Common myeloid progenitor, CD34-positive (primary cell): Measurements from ENCODE around the gene CD6.

Experiments used
- CTCF ChIA-PET: fragments of 350-600 bp; sonication (Branson Sonifier 250); formaldehyde crosslinking; loops from one replicate; lab custom pipeline; 2021; ENCODE audit warnings: antibody characterized with exemption; lab: Charles Lee
- POLR2A ChIA-PET: fragments of 350-600 bp; sonication (Branson Sonifier 250); formaldehyde crosslinking; loops from one replicate; lab custom pipeline; 2021; ENCODE audit warnings: antibody characterized with exemption; lab: Charles Lee
- DNase-seq, 3 donors: peaks; one replicate each; pipeline versions ENCODE4 v3.0.0 to v3.0.0-alpha.2; 2013
- H3K27ac ChIP-seq, 2 experiments: 1 replicate in 1 of 2; 2 replicates in 1 of 2; pipeline ENCODE4 v1.7.0; 2013; ENCODE audit warnings: inconsistent platforms in 2 of 2, low read length in 2 of 2, mild to moderate bottlenecking in 2 of 2, low read depth in 1 of 2, moderate library complexity in 1 of 2; ENCODE audit not compliant: severe bottlenecking in 2 of 2, insufficient read depth in 1 of 2, poor library complexity in 1 of 2
- H3K27me3 ChIP-seq, 5 experiments: replicated peaks in 2 of 5; 1 replicate in 3 of 5; 2 replicates in 2 of 5; pipeline versions ENCODE4 v1.6.1 to v1.7.0; 2013; ENCODE audit warnings: low read length in 4 of 5, mild to moderate bottlenecking in 2 of 5, moderate library complexity in 2 of 5, inconsistent platforms in 1 of 5; ENCODE audit not compliant: insufficient read depth in 5 of 5, control insufficient read depth in 4 of 5
- H3K36me3 ChIP-seq, 4 experiments: 1 replicate in 2 of 4; 2 replicates in 2 of 4; pipeline versions ENCODE4 v1.6.1 to v1.7.0; 2013; ENCODE audit warnings: low read length in 3 of 4, control low read depth in 1 of 4, mild to moderate bottlenecking in 1 of 4; ENCODE audit not compliant: control insufficient read depth in 4 of 4, insufficient read depth in 4 of 4
- H3K4me1 ChIP-seq, 4 experiments: 1 replicate in 3 of 4; 2 replicates in 1 of 4; pipeline versions ENCODE4 v1.6.1 to v1.7.1; 2013; ENCODE audit warnings: low read length in 3 of 4, mild to moderate bottlenecking in 3 of 4, control low read depth in 1 of 4, inconsistent platforms in 1 of 4, moderate library complexity in 1 of 4; ENCODE audit not compliant: control insufficient read depth in 4 of 4, insufficient read depth in 4 of 4; ENCODE audit errors: control extremely low read depth in 1 of 4
- H3K4me3 ChIP-seq, 7 experiments: 1 replicate in 4 of 7; 2 replicates in 3 of 7; pipeline versions ENCODE4 v1.5.1 to v1.7.0; 2013; ENCODE audit warnings: mild to moderate bottlenecking in 7 of 7, low read length in 6 of 7, moderate library complexity in 6 of 7, inconsistent platforms in 2 of 7, low read depth in 2 of 7, control low read depth in 1 of 7; ENCODE audit not compliant: insufficient read depth in 4 of 7, control insufficient read depth in 1 of 7; ENCODE audit errors: extremely low read depth in 1 of 7
- H3K9me3 ChIP-seq, 5 experiments: 1 replicate in 4 of 5; 2 replicates in 1 of 5; pipeline versions ENCODE4 v1.6.1 to v1.7.1; 2013; ENCODE audit warnings: low read length in 4 of 5, mild to moderate bottlenecking in 2 of 5, inconsistent platforms in 1 of 5, low read depth in 1 of 5, moderate library complexity in 1 of 5; ENCODE audit not compliant: control insufficient read depth in 4 of 5, insufficient read depth in 2 of 5; ENCODE audit errors: control extremely low read depth in 1 of 5
- WGBS: methylation state at CpG from one replicate; pipeline ENCODE4 v1.1.5; 2013; ENCODE audit not compliant: insufficient coverage; 5-methylcytosine and 5-hydroxymethylcytosine counted together

CD6 gene

DNA sequence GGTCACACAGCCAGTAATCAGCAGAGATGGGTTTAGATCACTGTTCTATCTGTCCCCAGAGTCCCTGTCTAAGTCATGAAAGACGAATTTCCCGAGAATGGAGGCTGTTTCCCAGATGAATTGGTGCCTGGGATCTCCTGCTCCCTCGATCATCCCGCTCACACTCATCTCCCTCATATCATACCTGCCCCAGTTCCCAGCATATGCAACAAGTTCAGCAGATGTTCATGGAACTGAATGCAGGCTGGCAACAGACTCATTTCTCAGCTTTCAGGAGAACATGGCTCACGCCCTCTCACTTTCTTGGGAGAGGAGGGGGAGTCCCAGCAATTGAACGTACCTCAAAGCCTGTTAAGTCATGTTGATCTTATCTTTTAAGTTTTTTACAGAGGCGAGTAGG is 22.1 kb downstream of the CD6 start:
- no peaks in the 10 kb centered on the region for H3K9me3 ChIP-seq
- H3K36me3 ChIP-seq = no peaks in the 10 kb centered on the region
- WGBS = 67% methylated on average over 7 of the region's 7 CpGs
- DNase-seq = no peak
- H3K4me3 ChIP-seq = no peak overlapping the region
- ChIA-PET POLR2A (no interaction called here), CTCF (interaction anchor here (1.7 kb wide), 1 partner anchor 10 kb away, joined by 7 read pairs; no protein-coding TSS in a partner anchor)
- H3K4me1 ChIP-seq = peaks cover 0 to 20% (median 2%) of the 10 kb centered on the region in 4 experiments
- no peak overlapping the region for H3K27ac ChIP-seq
- H3K27me3 ChIP-seq = no peaks in the 10 kb centered on the region

DNA sequence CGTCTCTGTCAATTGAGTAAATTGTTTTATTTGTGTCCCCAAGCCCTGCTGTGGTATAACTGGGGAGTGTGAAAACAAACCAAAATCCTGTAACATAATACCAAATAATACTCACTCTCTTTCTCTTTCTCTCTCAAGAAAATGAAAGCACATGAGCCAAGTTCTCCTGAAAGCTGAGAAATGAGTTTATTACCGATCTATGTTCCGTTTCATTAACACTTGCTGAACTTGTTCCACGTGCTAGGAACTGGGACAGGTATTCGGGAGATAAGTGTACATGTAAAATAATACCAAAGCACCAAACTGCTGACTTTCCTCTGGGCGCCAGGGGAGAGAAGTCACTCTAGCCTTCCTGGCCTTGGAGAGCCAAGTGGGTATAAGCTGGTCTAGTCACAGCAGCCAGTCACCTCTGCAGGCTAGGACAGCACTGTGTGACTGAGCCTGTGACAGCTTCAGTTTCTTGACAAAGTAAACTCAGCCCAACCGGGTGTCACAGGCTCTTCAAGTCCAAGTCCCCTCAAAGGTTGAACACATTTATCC is 23.1 kb downstream of the CD6 start:
- no peak overlapping the region for H3K27ac ChIP-seq
- H3K9me3 ChIP-seq = no peaks in the 10 kb centered on the region
- H3K36me3 ChIP-seq = no peaks in the 10 kb centered on the region
- H3K27me3 ChIP-seq = no peaks in the 10 kb centered on the region
- H3K4me1 ChIP-seq = peaks cover 0 to 20% (median 2%) of the 10 kb centered on the region in 4 experiments
- H3K4me3 ChIP-seq = no peak overlapping the region
- no peak for DNase-seq
- 95% methylated on average over 4 of the region's 7 CpGs for WGBS
- ChIA-PET CTCF (interaction anchor here (1.5 kb wide), 1 partner anchor 26 kb away, joined by 4 read pairs; no protein-coding TSS in a partner anchor), POLR2A (no interaction called here)

DNA sequence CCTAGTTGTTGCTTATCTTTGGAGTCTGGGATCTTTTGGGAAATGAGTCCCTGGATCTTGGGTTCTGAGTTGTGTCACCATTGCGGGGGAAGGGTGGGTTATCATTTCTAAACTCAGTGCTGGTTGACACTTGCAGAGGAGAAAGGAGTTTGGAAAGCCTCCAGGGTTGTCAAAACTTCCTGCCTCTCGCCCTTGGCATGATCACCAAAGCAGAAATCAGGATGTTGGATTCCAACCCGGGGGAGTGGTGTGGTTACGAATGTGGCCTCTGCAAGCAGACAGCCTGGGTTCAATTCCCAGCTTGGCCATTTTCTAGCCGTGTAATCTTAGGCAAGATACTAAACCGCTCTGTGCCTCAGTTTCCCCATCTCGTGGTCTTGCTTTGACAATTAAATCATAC is 24.3 kb downstream of the CD6 start:
- no peak for DNase-seq
- ChIA-PET POLR2A (no interaction called here), CTCF (no interaction called here)
- Histone ChIP-seq H3K4me1 (peaks cover 0 to 20% (median 2%) of the 10 kb centered on the region in 4 experiments), H3K27ac (no peak overlapping the region), H3K9me3 (no peaks in the 10 kb centered on the region), H3K27me3 (no peaks in the 10 kb centered on the region), H3K4me3 (no peak overlapping the region), H3K36me3 (no peaks in the 10 kb centered on the region)
- WGBS = 38% methylated on average over 7 of the region's 7 CpGs

DNA sequence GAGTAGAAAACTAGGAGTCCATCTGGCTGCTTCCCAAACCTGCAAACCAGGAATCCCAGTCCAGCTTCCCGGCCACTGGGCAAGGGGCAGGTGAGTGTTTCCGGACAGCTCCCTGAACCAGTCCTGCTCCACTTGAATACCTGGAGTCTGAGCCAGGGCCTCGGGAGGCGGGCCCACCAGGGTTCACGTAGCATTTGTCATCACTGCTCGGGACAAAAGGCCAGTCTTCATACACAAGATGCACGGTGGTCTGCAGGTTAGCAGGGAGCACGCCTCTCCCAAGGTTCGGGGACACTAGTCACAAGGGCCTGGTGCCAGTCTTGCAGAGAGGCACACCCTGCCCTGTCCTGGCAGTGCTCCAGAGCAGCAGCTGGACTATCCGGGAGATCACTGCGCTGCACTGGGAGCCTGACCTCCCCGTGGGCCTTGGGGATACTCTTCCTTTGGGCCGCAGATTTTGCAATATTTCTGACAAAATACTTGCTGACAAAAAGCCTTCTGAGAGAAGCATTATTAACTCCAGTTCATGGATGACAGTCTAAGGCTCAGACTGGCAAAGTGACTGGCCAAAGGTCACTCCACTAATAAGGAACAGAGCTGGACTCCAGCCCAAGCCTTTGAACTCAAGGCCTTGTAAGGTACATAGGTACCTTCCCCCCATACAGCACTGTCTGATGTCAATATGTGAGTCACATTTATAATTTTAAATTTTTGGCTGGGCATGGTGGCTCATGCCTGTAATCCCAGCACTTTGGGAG is 25.1 kb downstream of the CD6 start:
- 98% methylated on average over 13 of the region's 13 CpGs for WGBS
- Histone ChIP-seq H3K4me1 (peaks cover 0 to 20% (median 2%) of the 10 kb centered on the region in 4 experiments), H3K27me3 (no peaks in the 10 kb centered on the region), H3K4me3 (no peak overlapping the region), H3K27ac (no peak overlapping the region), H3K36me3 (no peaks in the 10 kb centered on the region), H3K9me3 (no peaks in the 10 kb centered on the region)
- ChIA-PET POLR2A (no interaction called here), CTCF (no interaction called here)
- DNase-seq = no peak

DNA sequence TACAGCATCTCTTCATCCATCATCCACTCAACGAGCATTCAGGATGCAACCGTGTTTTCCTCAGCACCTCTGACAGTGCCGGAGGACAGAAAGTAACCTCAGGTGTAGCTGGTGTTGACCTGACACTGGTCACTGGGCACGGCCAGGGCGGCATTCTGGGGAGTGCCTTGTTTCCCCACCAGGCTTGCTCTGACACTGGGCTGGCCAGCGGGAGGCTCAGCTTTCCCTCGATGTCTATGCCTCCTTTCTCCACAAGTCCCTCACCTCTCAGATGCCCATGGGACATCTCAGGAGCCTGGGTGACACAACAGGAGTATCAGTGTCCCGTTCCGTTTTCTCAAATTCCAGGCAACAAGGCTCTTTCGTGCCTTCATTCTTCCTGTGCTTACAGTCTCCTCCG is 28.9 kb downstream of the CD6 start:
- H3K27ac ChIP-seq = no peak overlapping the region
- no peaks in the 10 kb centered on the region for H3K36me3 ChIP-seq
- H3K4me1 ChIP-seq = peaks cover 0 to 24% (median 15%) of the 10 kb centered on the region in 4 experiments
- H3K27me3 ChIP-seq = no peaks in the 10 kb centered on the region
- DNase-seq = no peak
- no peaks in the 10 kb centered on the region for H3K9me3 ChIP-seq
- 94% methylated on average over 11 of the region's 11 CpGs for WGBS
- ChIA-PET CTCF (no interaction called here), POLR2A (no interaction called here)
- H3K4me3 ChIP-seq = no peak overlapping the region

DNA sequence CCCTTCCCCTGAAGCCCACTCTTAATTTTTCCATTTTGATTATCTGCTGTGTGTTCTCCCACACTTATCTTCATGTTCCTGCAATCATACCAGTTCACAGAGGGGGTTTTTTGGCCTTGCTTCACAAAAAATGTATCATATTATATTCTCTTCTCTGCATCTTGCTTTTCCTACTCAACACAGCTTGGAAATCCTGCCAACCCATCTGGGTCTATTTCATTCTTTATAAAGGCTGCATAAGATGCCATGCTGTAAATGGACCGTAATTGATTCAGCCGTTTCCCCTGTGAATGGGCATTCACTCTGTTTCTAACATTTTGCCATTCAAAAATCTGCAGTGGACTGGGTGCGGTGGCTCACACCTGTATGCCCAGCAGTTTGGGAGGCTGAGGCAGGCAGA is 30.5 kb downstream of the CD6 start:
- 100% methylated on average over 3 of the region's 3 CpGs for WGBS
- no peak for DNase-seq
- H3K27ac ChIP-seq = no peak overlapping the region
- H3K27me3 ChIP-seq = peaks cover 0 to 7% (median 3%) of the 10 kb centered on the region in 5 experiments
- ChIA-PET POLR2A (no interaction called here), CTCF (no interaction called here)
- no peaks in the 10 kb centered on the region for H3K36me3 ChIP-seq
- H3K4me3 ChIP-seq = no peak overlapping the region
- no peaks in the 10 kb centered on the region for H3K9me3 ChIP-seq
- H3K4me1 ChIP-seq = peaks cover 0 to 16% (median 13%) of the 10 kb centered on the region in 4 experiments

DNA sequence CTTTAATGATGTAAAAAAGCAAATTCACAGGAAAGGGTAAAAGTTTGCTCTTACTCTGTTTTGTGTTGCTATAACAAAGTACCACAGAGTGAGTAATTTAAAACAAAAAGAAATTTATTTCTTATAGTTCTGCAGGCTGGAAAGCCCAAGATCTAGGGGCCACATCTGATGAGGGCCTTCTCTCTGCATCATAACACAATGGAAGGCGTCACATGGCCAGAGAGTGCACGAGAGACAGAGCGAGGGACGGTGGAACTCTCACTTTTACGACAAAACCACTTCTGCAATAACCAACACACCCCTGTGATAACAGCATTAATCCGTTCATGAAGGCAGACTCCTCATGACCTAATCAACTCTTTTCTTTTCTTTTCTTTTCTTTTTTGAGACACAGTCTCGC is 31.1 kb downstream of the CD6 start:
- Histone ChIP-seq H3K27me3 (peaks cover 0 to 14% (median 3%) of the 10 kb centered on the region in 5 experiments), H3K4me3 (no peak overlapping the region), H3K36me3 (no peaks in the 10 kb centered on the region), H3K9me3 (no peaks in the 10 kb centered on the region), H3K4me1 (peaks cover 0 to 20% (median 17%) of the 10 kb centered on the region in 4 experiments), H3K27ac (no peak overlapping the region)
- CTCF ChIA-PET = interaction anchor here (1.6 kb wide), 1 partner anchor 33 kb away, joined by 4 read pairs; no protein-coding TSS in a partner anchor
- POLR2A ChIA-PET = no interaction called here
- 96% methylated on average over 6 of the region's 7 CpGs for WGBS
- no peak for DNase-seq
